Tibial artery (tissue), 4 donors: ENCODE results near the gene RAB37.

Experiments used
- DNase-seq, 2 donors: peaks; one replicate each; pipeline ENCODE4 v3.0.0-alpha.2; 2019
- H3K27ac ChIP-seq, 2 donors: fragments of 200-600 bp; sonication (generic) in 1 of 2; 1 replicate in 1 of 2; 2 replicates in 1 of 2; pipeline ENCODE4 v1.5.1; 2018 to 2019; ENCODE audit warnings: mild to moderate bottlenecking in 1 of 2
- H3K27me3 ChIP-seq, 2 donors: fragments of 200-600 bp; sonication (generic) in 1 of 2; one replicate each; pipeline versions ENCODE4 v1.5.1 to v1.6.0; 2016 to 2019
- H3K36me3 ChIP-seq, 3 donors: fragments of 200-600 bp; sonication (generic) in 2 of 3; one replicate each; pipeline ENCODE4 v1.5.1; 2016 to 2019; ENCODE audit warnings: mild to moderate bottlenecking in 2 of 3
- H3K4me1 ChIP-seq, 4 donors: fragments of 200-600 bp; sonication (generic) in 2 of 4; 1 replicate in 3 of 4; 2 replicates in 1 of 4; pipeline ENCODE4 v1.5.1; 2016 to 2019
- H3K4me3 ChIP-seq, 2 donors: fragments of 200-600 bp; sonication (generic) in 1 of 2; 1 replicate in 1 of 2; 2 replicates in 1 of 2; pipeline ENCODE4 v1.5.1; 2018 to 2019; ENCODE audit warnings: mild to moderate bottlenecking in 2 of 2
- H3K9me3 ChIP-seq, 3 donors: fragments of 200-600 bp; sonication (generic) in 1 of 3; one replicate each; pipeline ENCODE4 v1.5.1; 2016 to 2019
- CTCF ChIP-seq, 2 experiments: fragments of 200-600 bp in 1 of 2; fragments of 450-650 bp in 1 of 2; IDR thresholded peaks; one replicate each; pipeline ENCODE4 v1.5.1; 2017 to 2019; ENCODE audit warnings: antibody characterized with exemption in 2 of 2, mild to moderate bottlenecking in 1 of 2, moderate library complexity in 1 of 2
- intact Hi-C: fragments of 100-400 bp; cut with DNase I; formaldehyde crosslinking; loops from one replicate; pipeline ENCODE4 v1.15.0; 2023; ENCODE audit warnings: low total_unique reads

The RAB37 gene

DNA sequence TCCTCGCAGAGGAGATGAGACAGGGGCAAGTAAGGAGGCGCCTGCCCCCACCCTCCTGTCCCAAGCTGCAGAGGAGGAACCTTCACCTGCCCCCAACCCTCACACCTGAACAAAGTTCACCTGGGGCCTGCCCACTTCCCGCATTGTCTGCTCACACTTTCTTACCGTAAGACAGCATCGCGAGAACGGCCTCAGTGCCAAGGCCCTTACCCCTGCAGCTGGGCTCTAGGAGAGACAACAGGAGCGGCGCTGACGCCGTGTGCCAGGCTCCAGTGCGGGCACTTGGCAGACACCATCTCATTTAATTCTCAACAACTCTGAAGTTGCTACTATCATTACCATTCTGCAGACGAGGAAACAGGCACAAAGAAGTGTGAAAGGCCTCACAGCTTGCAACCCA lies 35.0 kb downstream of the RAB37 start:
- Histone ChIP-seq H3K4me3 (no peak overlapping the region), H3K27ac (no peak overlapping the region), H3K9me3 (no peaks in the 10 kb centered on the region), H3K36me3 (peaks cover 23 to 58% (median 34%) of the 10 kb centered on the region in 3 donors), H3K4me1 (peaks cover 0 to 41% (median 34%) of the 10 kb centered on the region in 4 donors), H3K27me3 (no peaks in the 10 kb centered on the region)
- TF ChIP-seq CTCF (IDR thresholded peaks at IDR 0.05), result no peak
- DNase-seq, result no peak
- intact Hi-C loops, result loop anchor here (10.0 kb wide), 1 partner anchor 567 kb away; the partner anchor contains the start of gene RPL38

GRCh38 chr17:74773414-74773813 lies 36.4 kb downstream of the RAB37 start:
- no peak overlapping the region for H3K4me3 ChIP-seq
- H3K4me1 ChIP-seq, result peaks cover 0 to 40% (median 29%) of the 10 kb centered on the region in 4 donors
- TF ChIP-seq CTCF (IDR thresholded peaks at IDR 0.05), result no peak
- intact Hi-C loops, result loop anchor here (10.0 kb wide), 1 partner anchor 569 kb away; the partner anchor contains the start of gene RPL38
- DNase-seq, result no peak
- H3K27me3 ChIP-seq, result no peaks in the 10 kb centered on the region
- no peaks in the 10 kb centered on the region for H3K9me3 ChIP-seq
- H3K36me3 ChIP-seq, result peaks cover 23 to 55% (median 34%) of the 10 kb centered on the region in 3 donors
- H3K27ac ChIP-seq, result no peak overlapping the region

DNA sequence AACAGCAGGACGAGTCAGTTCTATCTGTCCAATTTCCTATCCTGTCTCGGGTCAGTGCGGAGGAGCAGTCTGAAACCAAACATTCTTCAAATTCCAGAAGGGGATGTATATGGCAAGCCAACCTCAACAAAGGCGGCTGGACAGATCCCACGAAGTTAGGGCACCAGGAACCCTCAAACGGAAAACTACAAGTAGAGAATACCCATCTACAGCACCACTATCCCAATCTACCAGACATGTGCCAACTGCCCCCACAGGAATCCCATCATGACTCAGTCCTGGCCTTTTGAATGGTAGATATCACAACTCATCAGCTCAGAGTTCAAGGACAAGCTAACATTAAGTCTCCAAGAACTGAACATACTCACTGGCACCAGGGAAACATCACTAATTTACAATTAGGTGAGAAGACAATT lies 36.8 kb downstream of the RAB37 start:
- no peak overlapping the region for H3K27ac ChIP-seq
- H3K4me3 ChIP-seq, result no peak overlapping the region
- H3K36me3 ChIP-seq, result peaks cover 23 to 50% (median 34%) of the 10 kb centered on the region in 3 donors
- H3K4me1 ChIP-seq, result peaks cover 0 to 35% (median 25%) of the 10 kb centered on the region in 4 donors
- no peak for DNase-seq
- no peak for TF ChIP-seq CTCF (IDR thresholded peaks at IDR 0.05)
- H3K27me3 ChIP-seq, result no peaks in the 10 kb centered on the region
- intact Hi-C loops, result loop anchor here (10.0 kb wide), 1 partner anchor 569 kb away; the partner anchor contains the start of gene RPL38
- no peaks in the 10 kb centered on the region for H3K9me3 ChIP-seq

GRCh38 chr17:74775409-74776043 lies 38.5 kb downstream of the RAB37 start:
- no peaks in the 10 kb centered on the region for H3K27me3 ChIP-seq
- intact Hi-C loops, result loop anchor here (2.0 to 10.0 kb wide), 2 partner anchors 27 to 571 kb away; partner anchors contain the start of genes NHERF1 and RPL38
- H3K36me3 ChIP-seq, result peaks cover 23 to 47% (median 29%) of the 10 kb centered on the region in 3 donors
- H3K4me1 ChIP-seq, result peaks cover 0 to 32% (median 23%) of the 10 kb centered on the region in 4 donors
- no peak for TF ChIP-seq CTCF (IDR thresholded peaks at IDR 0.05)
- H3K4me3 ChIP-seq, result peak overlapping the region; percentile 74 to 78
- DNase-seq, result no peak
- peak overlapping the region; percentile 76 to 80 for H3K27ac ChIP-seq
- no peaks in the 10 kb centered on the region for H3K9me3 ChIP-seq

DNA sequence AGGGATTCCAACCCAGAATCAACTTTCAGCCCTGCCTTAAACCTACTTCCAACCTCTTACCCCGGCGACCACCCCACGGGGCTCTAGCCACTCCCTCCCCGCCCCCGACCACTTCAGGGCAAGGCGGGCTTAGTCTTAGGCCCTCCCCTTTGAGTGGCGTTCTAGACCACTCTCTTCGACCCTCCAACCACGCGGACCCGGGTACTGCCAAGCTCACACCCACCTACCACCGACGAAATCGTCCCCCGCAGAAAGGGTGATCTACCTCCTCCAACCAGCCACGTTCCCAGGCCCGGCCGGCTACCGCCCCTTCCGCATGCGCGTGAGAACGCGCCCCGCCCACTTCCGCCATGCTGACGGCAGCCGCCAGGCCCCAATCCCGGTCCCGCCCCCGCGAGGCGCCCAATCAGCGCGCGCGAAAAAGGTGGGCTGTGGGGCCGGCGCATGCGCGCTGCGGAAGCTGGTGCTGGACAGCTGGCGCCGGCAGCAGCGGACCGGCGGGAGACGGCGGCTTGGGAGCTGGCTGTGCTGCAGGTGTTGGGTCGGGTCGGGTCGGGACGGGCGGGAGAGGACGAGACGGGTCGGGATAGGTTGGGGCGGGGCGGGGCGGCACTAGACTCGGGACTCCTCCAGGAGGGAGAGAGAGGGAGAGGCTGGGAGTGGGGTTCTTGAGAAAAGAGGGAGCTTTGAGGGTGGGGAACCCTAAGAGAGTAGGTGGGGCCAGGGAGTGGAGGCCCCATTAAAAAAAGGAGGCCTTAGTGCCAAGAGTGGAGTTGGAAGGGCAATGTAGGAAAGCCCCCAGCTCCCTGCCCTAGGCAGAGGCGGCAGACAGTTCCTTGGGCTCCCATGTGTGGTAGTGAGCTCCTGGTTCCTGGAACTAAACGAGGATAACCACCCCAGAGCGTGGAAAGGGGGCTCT lies 39.2 kb downstream of the RAB37 start, which contains the start of gene NAT9:
Gene NAT9, minus strand, starts transcription at position 302 of the 919 bp plus-strand sequence. CDS start 647 bp downstream, outside the sequence.
- intact Hi-C loops, result loop anchor here (2.0 to 10.0 kb wide), 2 partner anchors 28 to 572 kb away; partner anchors contain the start of genes NHERF1 and RPL38
- TF ChIP-seq CTCF (IDR thresholded peaks at IDR 0.05), result peak in 1 of 2 experiments; percentile 32
- Histone ChIP-seq H3K27ac (peak within 1 kb of the TSS; percentile 76 to 80), H3K27me3 (no peaks in the 10 kb centered on the region), H3K4me1 (peaks cover 0 to 32% (median 23%) of the 10 kb centered on the region in 4 donors), H3K36me3 (peaks cover 19 to 46% (median 21%) of the 10 kb centered on the region in 3 donors), H3K4me3 (peak within 1 kb of the TSS; percentile 74 to 78), H3K9me3 (no peaks in the 10 kb centered on the region)
- peak; percentile 97 to 98 for DNase-seq
